CD8-positive, alpha-beta memory T cell (primary cell): ENCODE data around the gene PYCARD. TPM values are rescaled to one million over a fixed set of nuclear protein-coding genes. Genes with fewer than 3 reads are reported as not detected.

Experiments used
- CTCF ChIA-PET: fragments of 350-600 bp; sonication (Branson Sonifier 250); formaldehyde crosslinking; loops from one replicate; lab custom pipeline; 2021; ENCODE audit warnings: antibody characterized with exemption; lab: Charles Lee
- POLR2A ChIA-PET: fragments of 350-600 bp; sonication (Branson Sonifier 250); formaldehyde crosslinking; loops from one replicate; lab custom pipeline; 2021; ENCODE audit warnings: antibody characterized with exemption; lab: Charles Lee
- DNase-seq, 5 donors: peaks; one replicate each; pipeline versions ENCODE4 v3.0.0 to v3.0.0-alpha.2; 2020 to 2022; ENCODE audit warnings: mixed read lengths in 1 of 5
- H3K27ac ChIP-seq: one replicate; pipeline ENCODE4 v1.7.0; 2013; ENCODE audit warnings: low read depth, mild to moderate bottlenecking, low read length, moderate library complexity
- H3K27me3 ChIP-seq: 2 replicates; pipeline ENCODE4 v1.7.0; 2013; ENCODE audit warnings: low read length, mild to moderate bottlenecking; ENCODE audit not compliant: insufficient read depth, poor library complexity, severe bottlenecking
- H3K36me3 ChIP-seq: 2 replicates; pipeline ENCODE4 v1.7.0; 2013; ENCODE audit warnings: mild to moderate bottlenecking, low read length, moderate library complexity; ENCODE audit not compliant: insufficient read depth
- H3K4me1 ChIP-seq: 2 replicates; pipeline ENCODE4 v1.7.0; 2013; ENCODE audit warnings: mild to moderate bottlenecking, low read length, moderate library complexity; ENCODE audit not compliant: insufficient read depth
- H3K4me3 ChIP-seq: 2 replicates; pipeline ENCODE4 v1.7.0; 2013; ENCODE audit warnings: mild to moderate bottlenecking, low read length
- H3K9me3 ChIP-seq: 2 replicates; pipeline ENCODE4 v1.7.0; 2013; ENCODE audit warnings: mild to moderate bottlenecking, low read length
- H3K27ac Mint-ChIP-seq, 8 donors: one replicate each; pipeline ENCODE4 v1.8.0; 2020 to 2021; ENCODE audit warnings: mixed read lengths in 8 of 8, mild to moderate bottlenecking in 6 of 8, inconsistent platforms in 3 of 8, moderate library complexity in 3 of 8
- H3K27me3 Mint-ChIP-seq, 2 donors: one replicate each; pipeline ENCODE4 v1.8.0; 2020 to 2021; ENCODE audit warnings: mixed read lengths in 2 of 2, mild to moderate bottlenecking in 1 of 2, moderate library complexity in 1 of 2
- H3K36me3 Mint-ChIP-seq, 3 donors: one replicate each; pipeline ENCODE4 v1.8.0; 2020 to 2021; ENCODE audit warnings: mixed read lengths in 3 of 3, inconsistent platforms in 1 of 3, mild to moderate bottlenecking in 1 of 3
- H3K4me1 Mint-ChIP-seq, 3 donors: one replicate each; pipeline ENCODE4 v1.8.0; 2020 to 2021; ENCODE audit warnings: mixed read lengths in 3 of 3, inconsistent platforms in 1 of 3, mild to moderate bottlenecking in 1 of 3
- H3K4me3 Mint-ChIP-seq, 7 donors: one replicate each; pipeline ENCODE4 v1.8.0; 2020 to 2021; ENCODE audit warnings: mixed read lengths in 7 of 7, mild to moderate bottlenecking in 6 of 7, moderate library complexity in 4 of 7, inconsistent platforms in 2 of 7
- H3K9me3 Mint-ChIP-seq, 5 donors: one replicate each; pipeline ENCODE4 v1.8.0; 2020 to 2022; ENCODE audit warnings: mixed read lengths in 5 of 5, mild to moderate bottlenecking in 3 of 5, moderate library complexity in 2 of 5, inconsistent platforms in 1 of 5
- polyA plus RNA-seq: library from polyadenylated mRNA; unstranded; fragments of 300-500 nt; fragmentation: Illumina TruSeq; gene quantifications from one replicate; pipeline ENCODE4 v1.2.3, GENCODE V29; 2021
- total RNA-seq, 2 experiments: library from RNA; stranded (reverse); gene quantifications; one replicate each; pipeline ENCODE4 v1.2.3, GENCODE V29; 2021

The PYCARD gene
- total and polyA plus RNA-seq, 3 experiments from 2014 or later = 4.5 to 77.8 (median 5.9) TPM

DNA sequence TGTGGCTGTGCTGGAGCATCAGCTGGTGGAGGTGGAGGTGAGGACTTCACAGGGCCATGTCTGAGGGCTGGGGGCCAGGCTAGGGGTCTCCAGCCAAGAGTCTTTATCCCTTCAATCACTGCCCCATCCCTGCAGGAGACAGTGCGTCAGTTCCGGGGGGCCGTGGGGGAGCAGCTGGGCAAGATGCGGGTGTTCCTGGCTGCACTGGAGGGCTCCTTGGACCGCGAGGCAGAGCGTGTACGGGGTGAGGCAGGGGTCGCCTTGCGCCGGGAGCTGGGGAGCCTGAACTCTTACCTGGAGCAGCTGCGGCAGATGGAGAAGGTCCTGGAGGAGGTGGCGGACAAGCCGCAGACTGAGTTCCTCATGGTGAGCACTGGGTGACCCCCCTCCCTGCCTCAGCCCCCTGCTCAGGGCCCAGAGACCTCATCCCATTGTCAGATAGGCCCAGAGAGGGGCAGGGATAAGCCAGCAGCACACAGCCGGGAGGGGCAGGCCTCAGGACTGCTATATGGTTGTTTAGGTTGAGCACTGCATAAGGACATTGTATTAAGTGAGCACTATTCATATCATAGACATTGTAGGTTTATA is 16.7 kb upstream of the PYCARD start:
- no peak overlapping the region for H3K27ac Mint-ChIP-seq
- H3K27ac ChIP-seq = no peak overlapping the region
- no peaks in the 10 kb centered on the region for H3K36me3 ChIP-seq
- H3K4me3 Mint-ChIP-seq = peak overlapping the region in 1 of 7 donors; percentile 36
- no peak for DNase-seq
- no peaks in the 10 kb centered on the region for H3K9me3 ChIP-seq
- peaks cover 15 to 23% (median 16%) of the 10 kb centered on the region in 3 donors for H3K4me1 Mint-ChIP-seq
- H3K9me3 Mint-ChIP-seq = no peaks in the 10 kb centered on the region
- ChIA-PET POLR2A (no interaction called here), CTCF (no interaction called here)
- peaks cover 31% of the 10 kb centered on the region for H3K27me3 ChIP-seq
- H3K27me3 Mint-ChIP-seq = peaks cover 32 to 50% of the 10 kb centered on the region in 2 donors
- H3K36me3 Mint-ChIP-seq = no peaks in the 10 kb centered on the region
- H3K4me1 ChIP-seq = peaks cover 20% of the 10 kb centered on the region
- H3K4me3 ChIP-seq = no peak overlapping the region

DNA sequence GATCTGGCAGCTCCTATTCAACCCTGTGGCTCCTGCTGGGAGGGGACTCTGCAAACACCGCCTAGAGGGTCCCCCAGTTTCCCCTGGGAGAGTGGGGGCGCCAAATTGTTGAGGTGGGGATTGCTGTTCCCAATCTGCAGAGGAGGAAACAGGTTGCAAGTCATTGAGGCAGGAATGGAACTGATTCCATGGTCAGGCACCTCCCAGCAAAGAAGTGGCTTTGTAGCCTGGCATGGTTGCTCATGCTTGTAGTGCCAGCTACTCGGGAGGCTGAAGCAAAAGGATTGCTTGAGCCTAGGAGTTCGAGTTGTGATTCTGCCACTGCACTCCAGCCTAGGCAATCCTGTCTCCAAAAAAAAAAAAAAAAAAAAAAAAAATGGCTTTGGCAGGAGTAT is 14.6 kb upstream of the PYCARD start:
- CTCF ChIA-PET = interaction anchor here (1.7 to 3.0 kb wide), 2 partner anchors 16 to 244 kb away, joined by 6 to 11 read pairs; partner anchors contain the start of gene PYCARD

DNA sequence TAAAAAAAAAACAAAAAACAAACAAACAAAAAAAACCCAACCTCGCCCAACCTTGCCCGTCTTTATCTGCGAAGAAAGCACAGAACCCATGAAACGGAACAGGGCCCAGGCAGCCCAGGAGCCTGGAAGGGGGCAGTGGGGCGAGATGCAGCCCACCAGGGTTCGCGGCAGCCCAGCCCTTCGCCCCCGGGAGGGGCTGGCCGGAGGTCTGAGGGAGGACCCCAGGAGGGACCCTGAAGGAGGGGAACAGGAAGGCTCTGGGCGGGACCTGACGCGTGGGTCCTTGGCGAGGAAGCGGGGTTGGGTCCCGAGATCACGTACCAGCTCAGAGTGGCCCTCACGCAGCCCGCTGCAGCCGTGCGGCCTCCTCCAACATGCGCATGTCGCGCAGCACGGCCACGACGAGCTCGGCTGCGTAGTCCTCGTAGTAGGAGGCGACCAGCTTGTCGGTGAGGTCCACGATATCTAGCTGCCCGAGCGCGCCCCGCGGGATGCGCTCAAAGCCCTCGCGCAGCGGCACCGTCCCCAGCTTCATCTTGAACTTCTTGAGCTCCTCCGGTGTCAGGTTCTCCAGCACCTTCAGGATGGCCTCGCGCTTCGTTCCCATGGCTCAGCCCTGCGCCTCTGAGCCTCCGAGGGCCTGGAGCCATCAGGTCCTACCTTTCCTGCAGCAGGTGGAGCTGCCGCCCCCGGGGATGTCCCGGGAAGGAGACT is 14.0 kb upstream of the PYCARD start, which contains the start of gene PYDC1:
TSS of gene PYDC1 (minus strand) at position 714 of the 714 bp plus-strand sequence. CDS start at position 607, 107 bp downstream.
- H3K36me3 Mint-ChIP-seq = no peaks in the 10 kb centered on the region
- H3K27ac Mint-ChIP-seq = peak within 1 kb of the TSS in 2 of 8 donors; percentile 27 to 36
- peaks cover 18 to 23% (median 21%) of the 10 kb centered on the region in 3 donors for H3K4me1 Mint-ChIP-seq
- H3K27ac ChIP-seq = no peak within 1 kb of the TSS
- H3K27me3 Mint-ChIP-seq = peaks cover 40 to 56% of the 10 kb centered on the region in 2 donors
- peaks cover 20% of the 10 kb centered on the region for H3K4me1 ChIP-seq
- ChIA-PET POLR2A (interaction anchor here (0.8 to 1.1 kb wide), 3 partner anchors 15 to 37 kb away, joined by 3 to 10 read pairs (median 4); partner anchors contain the start of gene FUS), CTCF (interaction anchor here (1.1 to 3.0 kb wide), 3 partner anchors 15 to 244 kb away, joined by 3 to 11 read pairs (median 6); partner anchors contain the start of gene PYCARD)
- peaks cover 31% of the 10 kb centered on the region for H3K27me3 ChIP-seq
- H3K36me3 ChIP-seq = no peaks in the 10 kb centered on the region
- no peaks in the 10 kb centered on the region for H3K9me3 Mint-ChIP-seq
- no peaks in the 10 kb centered on the region for H3K9me3 ChIP-seq
- no peak for DNase-seq
- peak within 1 kb of the TSS; percentile 61 for H3K4me3 ChIP-seq
- H3K4me3 Mint-ChIP-seq = peak within 1 kb of the TSS; percentile 53 to 87 (median 76)

More for the DNA sequence above, 14.6 kb upstream of the PYCARD start:
- POLR2A ChIA-PET = interaction anchor here (0.8 to 1.1 kb wide), 3 partner anchors 16 to 37 kb away, joined by 3 to 10 read pairs (median 4); partner anchors contain the start of gene FUS
- Histone ChIP-seq H3K4me1 (peaks cover 20% of the 10 kb centered on the region), H3K9me3 (no peaks in the 10 kb centered on the region), H3K27me3 (peaks cover 31% of the 10 kb centered on the region), H3K36me3 (no peaks in the 10 kb centered on the region), H3K4me3 (peak overlapping the region; percentile 61), H3K27ac (no peak overlapping the region)
- H3K4me3 Mint-ChIP-seq = peak overlapping the region; percentile 45 to 87 (median 71)
- H3K9me3 Mint-ChIP-seq = no peaks in the 10 kb centered on the region
- no peak overlapping the region for H3K27ac Mint-ChIP-seq
- no peaks in the 10 kb centered on the region for H3K36me3 Mint-ChIP-seq
- DNase-seq = no peak
- H3K27me3 Mint-ChIP-seq = peaks cover 41 to 56% of the 10 kb centered on the region in 2 donors
- H3K4me1 Mint-ChIP-seq = peaks cover 15 to 23% (median 16%) of the 10 kb centered on the region in 3 donors

DNA sequence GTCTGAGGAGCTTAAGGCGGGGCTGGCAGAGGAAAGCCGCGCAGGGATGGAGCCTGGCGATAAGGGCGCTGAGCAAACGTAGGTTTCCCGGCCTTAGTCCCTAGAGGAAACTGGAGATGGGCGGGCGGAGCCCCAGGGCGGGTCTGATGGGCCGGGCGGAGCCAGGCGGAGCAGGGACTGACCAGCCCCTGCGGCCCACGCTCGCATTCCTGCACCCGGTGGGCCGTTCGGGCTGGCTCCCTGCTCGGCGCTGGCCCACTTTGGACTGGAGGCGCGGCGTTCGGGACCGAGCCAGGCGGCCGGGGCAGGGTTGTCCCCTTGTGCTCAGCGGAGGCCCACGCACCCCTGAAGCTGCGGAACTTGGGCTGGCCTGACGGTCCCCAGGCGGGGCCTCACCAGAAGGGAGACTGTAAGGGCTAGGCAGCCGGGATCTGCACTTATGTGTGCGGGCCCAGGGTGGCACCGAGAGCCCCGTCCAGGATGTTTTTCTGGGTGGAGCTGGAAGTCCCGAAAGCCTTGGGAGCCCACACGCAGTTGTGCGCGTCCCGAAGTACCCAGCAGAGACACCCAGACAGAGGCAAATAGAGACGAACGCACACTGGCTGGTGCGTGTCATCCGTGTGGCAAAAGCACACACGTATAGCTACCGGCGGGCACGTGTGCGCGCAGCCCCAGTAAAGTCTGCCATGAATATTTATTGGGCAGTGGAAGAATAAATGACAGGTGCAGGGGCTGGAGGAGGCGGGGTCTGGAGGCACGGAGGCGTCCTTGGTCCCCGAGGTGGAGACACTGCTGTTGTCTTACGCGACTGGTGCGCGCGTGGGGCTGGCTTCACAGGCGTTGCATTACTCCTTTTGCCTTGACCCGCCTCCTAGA is 13.0 kb upstream of the PYCARD start:
- DNase-seq = peak in 1 of 5 donors; percentile 26
- no peaks in the 10 kb centered on the region for H3K36me3 Mint-ChIP-seq
- H3K4me1 ChIP-seq = peaks cover 20% of the 10 kb centered on the region
- H3K4me3 ChIP-seq = peak overlapping the region; percentile 61
- peaks cover 39 to 48% of the 10 kb centered on the region in 2 donors for H3K27me3 Mint-ChIP-seq
- H3K36me3 ChIP-seq = no peaks in the 10 kb centered on the region
- no peaks in the 10 kb centered on the region for H3K9me3 Mint-ChIP-seq
- peaks cover 18 to 23% (median 21%) of the 10 kb centered on the region in 3 donors for H3K4me1 Mint-ChIP-seq
- peak overlapping the region; percentile 38 for H3K27ac ChIP-seq
- ChIA-PET POLR2A (interaction anchor here (0.6 to 2.3 kb wide), 5 partner anchors 11 to 344 kb away, joined by 3 to 6 read pairs (median 4); partner anchors contain the start of gene PYCARD), CTCF (interaction anchor here (0.5 to 3.0 kb wide), 7 partner anchors 12 to 366 kb away, joined by 3 to 11 read pairs (median 3); partner anchors contain the start of gene PYCARD)
- H3K27ac Mint-ChIP-seq = peak overlapping the region in 1 of 8 donors; percentile 47
- no peaks in the 10 kb centered on the region for H3K9me3 ChIP-seq
- peak overlapping the region; percentile 63 to 87 (median 76) for H3K4me3 Mint-ChIP-seq
- peaks cover 31% of the 10 kb centered on the region for H3K27me3 ChIP-seq

DNA sequence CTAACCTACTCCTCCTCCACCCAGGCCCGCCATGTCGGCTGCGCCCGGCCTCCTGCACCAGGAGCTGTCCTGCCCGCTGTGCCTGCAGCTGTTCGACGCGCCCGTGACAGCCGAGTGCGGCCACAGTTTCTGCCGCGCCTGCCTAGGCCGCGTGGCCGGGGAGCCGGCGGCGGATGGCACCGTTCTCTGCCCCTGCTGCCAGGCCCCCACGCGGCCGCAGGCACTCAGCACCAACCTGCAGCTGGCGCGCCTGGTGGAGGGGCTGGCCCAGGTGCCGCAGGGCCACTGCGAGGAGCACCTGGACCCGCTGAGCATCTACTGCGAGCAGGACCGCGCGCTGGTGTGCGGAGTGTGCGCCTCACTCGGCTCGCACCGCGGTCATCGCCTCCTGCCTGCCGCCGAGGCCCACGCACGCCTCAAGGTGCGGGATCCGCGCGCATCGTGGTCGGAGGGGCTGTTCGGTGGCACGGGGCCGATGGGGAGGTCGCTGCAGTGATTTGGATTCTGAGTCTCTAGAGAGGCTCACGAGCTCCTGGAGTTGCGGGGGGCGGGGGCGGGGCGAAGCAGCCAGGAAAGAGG is 12.2 kb upstream of the PYCARD start:
- Mint-ChIP-seq H3K27me3 (peaks cover 39 to 48% of the 10 kb centered on the region in 2 donors), H3K4me3 (peak overlapping the region; percentile 29 to 83 (median 72))

DNA sequence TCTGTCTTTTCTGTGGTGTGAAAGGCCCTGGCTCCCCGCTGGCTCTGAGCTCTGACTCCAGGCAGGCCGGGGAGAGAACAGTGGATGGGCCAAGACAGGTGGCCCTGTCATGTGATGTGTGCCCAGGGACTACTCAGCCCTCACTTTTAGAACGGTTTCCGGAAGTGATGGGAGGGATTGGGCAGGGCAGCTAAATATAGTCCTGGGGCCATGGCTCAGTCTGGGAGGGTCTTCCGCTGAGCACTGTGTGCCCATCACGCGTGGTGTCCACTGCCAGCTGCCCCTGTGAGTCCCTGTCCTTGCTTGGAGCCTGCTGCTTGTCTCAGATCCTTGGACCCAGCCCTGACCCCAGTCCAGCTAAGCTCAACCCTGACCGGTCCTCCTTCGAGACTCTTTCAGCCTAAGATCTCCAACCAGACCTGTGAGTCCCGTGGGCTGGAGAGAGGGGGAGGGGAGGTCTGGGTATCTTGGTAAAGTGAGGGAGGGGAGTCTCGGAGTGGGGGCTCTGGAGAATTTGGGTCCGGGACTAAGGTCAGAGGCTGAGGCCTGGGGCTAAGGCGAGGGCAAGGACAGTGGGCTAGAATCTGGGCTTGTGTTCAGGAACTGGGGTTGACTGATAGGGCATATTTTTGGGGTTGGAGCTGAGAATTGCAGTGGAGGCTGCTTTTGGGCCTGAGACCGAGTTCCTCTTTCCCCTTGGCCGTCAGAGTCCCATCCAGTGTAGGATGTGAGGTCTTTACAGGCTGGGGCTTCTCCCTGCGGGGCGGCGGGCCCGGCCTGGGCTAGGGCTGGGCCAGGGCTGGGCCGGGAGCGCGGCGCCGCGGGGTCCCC is 11.5 kb upstream of the PYCARD start, which contains the start of gene TRIM72:
TSS of gene TRIM72 (plus strand) at position 243 of the 831 bp plus-strand sequence. CDS start 620 bp downstream, outside the sequence.
- H3K9me3 Mint-ChIP-seq = no peaks in the 10 kb centered on the region
- peak within 1 kb of the TSS in 5 of 7 donors; percentile 41 to 75 (median 71) for H3K4me3 Mint-ChIP-seq
- Histone ChIP-seq H3K27me3 (peaks cover 31% of the 10 kb centered on the region), H3K9me3 (no peaks in the 10 kb centered on the region), H3K4me1 (peaks cover 20% of the 10 kb centered on the region), H3K4me3 (peak within 1 kb of the TSS; percentile 61), H3K36me3 (no peaks in the 10 kb centered on the region), H3K27ac (no peak within 1 kb of the TSS)
- CTCF ChIA-PET = interaction anchor here (1.0 to 1.5 kb wide), 2 partner anchors 10 to 168 kb away, joined by 3 read pairs; no protein-coding TSS in a partner anchor
- POLR2A ChIA-PET = interaction anchor here (2.3 kb wide), 1 partner anchor 12 kb away, joined by 6 read pairs; the partner anchor contains the start of gene PYCARD
- DNase-seq = no peak
- no peak within 1 kb of the TSS for H3K27ac Mint-ChIP-seq
- H3K27me3 Mint-ChIP-seq = peaks cover 39 to 45% of the 10 kb centered on the region in 2 donors
- no peaks in the 10 kb centered on the region for H3K36me3 Mint-ChIP-seq
- peaks cover 18 to 23% (median 21%) of the 10 kb centered on the region in 3 donors for H3K4me1 Mint-ChIP-seq

More for the DNA sequence above, 12.2 kb upstream of the PYCARD start:
- H3K9me3 ChIP-seq = no peaks in the 10 kb centered on the region
- H3K36me3 ChIP-seq = no peaks in the 10 kb centered on the region
- H3K36me3 Mint-ChIP-seq = no peaks in the 10 kb centered on the region
- peak overlapping the region; percentile 61 for H3K4me3 ChIP-seq
- H3K9me3 Mint-ChIP-seq = no peaks in the 10 kb centered on the region
- POLR2A ChIA-PET = interaction anchor here (0.6 to 2.3 kb wide), 5 partner anchors 10 to 343 kb away, joined by 3 to 6 read pairs (median 4); partner anchors contain the start of gene PYCARD
- peaks cover 18 to 23% (median 21%) of the 10 kb centered on the region in 3 donors for H3K4me1 Mint-ChIP-seq
- peaks cover 20% of the 10 kb centered on the region for H3K4me1 ChIP-seq
- DNase-seq = no peak
- no peak overlapping the region for H3K27ac ChIP-seq
- H3K27me3 ChIP-seq = peaks cover 31% of the 10 kb centered on the region
- H3K27ac Mint-ChIP-seq = no peak overlapping the region
- CTCF ChIA-PET = interaction anchor here (0.5 to 3.0 kb wide), 5 partner anchors 11 to 366 kb away, joined by 3 to 11 read pairs (median 3); partner anchors contain the start of gene PYCARD
